Kidney epithelial cell (primary cell): Measurements from ENCODE around the gene SLC25A31. TPM values are rescaled to one million over a fixed set of nuclear protein-coding genes. Genes with fewer than 3 reads are reported as not detected.

Experiments
- DNase-seq: peaks from one replicate; pipeline ENCODE4 v3.0.0-alpha.2; 2010; ENCODE audit warnings: low read depth
- H3K27me3 ChIP-seq: 2 replicates; pipeline ENCODE4 v1.6.0; 2011; ENCODE audit warnings: low read length; ENCODE audit not compliant: control insufficient read depth, insufficient read depth
- H3K36me3 ChIP-seq: 2 replicates; pipeline ENCODE4 v1.5.1; 2011; ENCODE audit warnings: low read length; ENCODE audit not compliant: control insufficient read depth, insufficient read depth
- H3K4me3 ChIP-seq: 2 replicates; pipeline ENCODE4 v1.5.1; 2011; ENCODE audit warnings: low read depth, mild to moderate bottlenecking, control low read depth, low read length
- CTCF ChIP-seq: IDR thresholded peaks from 2 replicates; pipeline ENCODE4 v1.5.1; 2011; ENCODE audit warnings: mild to moderate bottlenecking, moderate library complexity, low read length, control low read depth, inconsistent platforms; ENCODE audit not compliant: insufficient read depth, poor library complexity, severe bottlenecking
- total RNA-seq: library from RNA; depleted of rRNA; stranded (reverse); fragments of >200 nt; gene quantifications from 2 replicates; pipeline ENCODE4 v1.2.3, GENCODE V29; 2015

Gene SLC25A31
- total RNA-seq, 1 donor from 2014 or later, result not detected

DNA sequence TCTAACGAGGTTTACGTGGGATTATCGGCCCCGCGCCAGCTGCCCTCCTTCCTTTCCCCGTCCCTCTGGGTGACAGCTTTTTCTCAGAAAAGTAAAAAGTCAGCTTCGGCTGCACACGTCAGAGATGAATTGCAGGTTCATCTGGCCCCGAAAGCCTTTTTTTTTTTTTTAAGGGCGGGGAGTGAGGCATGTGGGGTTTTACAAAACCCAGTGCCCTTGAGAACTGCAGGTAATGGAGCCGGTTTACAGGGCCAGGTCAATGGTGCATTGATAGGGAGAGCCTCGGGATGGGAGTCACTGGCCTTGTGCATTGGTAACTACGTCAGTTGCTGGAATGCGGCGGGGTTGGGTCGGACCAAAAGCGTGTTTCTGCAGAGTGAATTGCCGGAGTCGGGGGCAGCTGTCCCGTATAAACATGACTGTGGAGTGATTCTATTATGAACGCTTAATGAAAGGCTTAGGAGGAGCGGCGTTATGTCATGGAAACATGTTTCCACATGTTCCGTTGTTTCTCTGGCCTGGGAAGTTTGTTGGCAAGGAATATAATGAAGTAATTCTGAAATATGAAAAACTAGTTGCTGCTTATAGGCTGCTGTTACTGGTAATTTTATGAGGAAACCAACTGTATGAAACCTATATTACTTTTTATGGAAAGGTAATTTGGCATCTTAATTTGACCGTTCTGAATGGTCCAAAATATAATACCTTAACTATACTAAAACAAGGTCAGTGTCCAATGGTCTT, 53.0 kb downstream of the SLC25A31 start:
- H3K27me3 ChIP-seq, result no peaks in the 10 kb centered on the region
- DNase-seq, result no peak
- TF ChIP-seq CTCF, result no peak

GRCh38 chr4:127783955-127784770, 54.0 kb downstream of the SLC25A31 start:
- no peak for DNase-seq
- H3K36me3 ChIP-seq, result no peaks in the 10 kb centered on the region
- H3K4me3 ChIP-seq, result no peak overlapping the region
- no peak for TF ChIP-seq CTCF
- no peaks in the 10 kb centered on the region for H3K27me3 ChIP-seq

More for the DNA sequence above, 53.0 kb downstream of the SLC25A31 start:
- no peaks in the 10 kb centered on the region for H3K36me3 ChIP-seq
- peak overlapping the region; percentile 71 for H3K4me3 ChIP-seq

- no peak for DNase-seq
- Histone ChIP-seq H3K27me3 (no peaks in the 10 kb centered on the region), H3K4me3 (no peak overlapping the region), H3K36me3 (no peaks in the 10 kb centered on the region)
- peak; percentile 31 for TF ChIP-seq CTCF
Measured at GRCh38 chr4:127788517-127788916, 58.3 kb downstream of the SLC25A31 start.

DNA sequence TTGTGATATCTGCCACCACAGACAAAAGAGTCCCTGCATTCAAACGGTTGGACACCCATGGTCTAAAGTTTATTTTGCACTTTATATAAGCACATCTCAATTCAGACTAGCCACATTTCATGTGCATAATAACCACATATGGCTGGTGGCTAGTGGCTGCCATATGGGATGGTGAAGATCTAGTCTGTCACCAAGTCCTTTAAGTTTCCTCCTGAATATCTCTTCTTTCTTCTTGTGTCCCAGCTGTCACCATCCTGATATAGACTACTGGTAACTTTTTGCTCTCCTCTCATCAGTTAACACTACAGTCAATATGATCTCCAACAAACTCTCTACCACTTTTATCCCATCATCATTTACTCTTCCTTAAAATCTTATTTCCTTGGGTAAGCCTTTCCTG, 61.2 kb downstream of the SLC25A31 start:
- Histone ChIP-seq H3K36me3 (no peaks in the 10 kb centered on the region), H3K4me3 (no peak overlapping the region), H3K27me3 (no peaks in the 10 kb centered on the region)
- TF ChIP-seq CTCF, result no peak
- DNase-seq, result no peak

- Histone ChIP-seq H3K36me3 (no peaks in the 10 kb centered on the region), H3K4me3 (no peak overlapping the region), H3K27me3 (no peaks in the 10 kb centered on the region)
- TF ChIP-seq CTCF, result no peak
- no peak for DNase-seq
Measured at GRCh38 chr4:127793528-127793927, 63.3 kb downstream of the SLC25A31 start.
